ENCODE measurements around the gene SEC24C. TPM values are rescaled to one million over a fixed set of nuclear protein-coding genes. Genes with fewer than 3 reads are reported as not detected.

The SEC24C gene
- total RNA-seq, 1 donor from 2014 or later, result 36.6 TPM

- no peak for DNase-seq (ENCODE audit: low spot score)
These were observed 68.5 kb downstream of the SEC24C start for GRCh38 chr10:73812657-73813056.

DNA sequence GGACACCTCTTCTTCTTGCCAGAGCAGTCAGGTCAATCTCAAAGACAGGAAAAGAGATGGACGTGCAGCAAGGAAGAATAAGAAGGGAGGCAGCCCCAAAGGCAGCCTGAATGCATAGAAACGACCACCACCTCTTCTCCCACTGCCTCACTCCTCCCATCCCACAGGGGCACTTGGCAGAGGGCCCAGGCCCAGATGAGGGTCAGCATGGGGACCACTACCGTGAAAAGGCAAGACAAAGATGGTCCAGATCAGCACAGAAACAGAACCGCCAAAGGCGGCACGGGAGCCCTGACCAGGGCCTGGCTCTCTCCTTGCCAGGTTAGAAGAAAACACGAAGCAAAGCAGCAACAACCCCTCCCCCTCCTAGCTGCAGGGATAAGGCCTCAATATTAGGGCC is 69.2 kb downstream of the SEC24C start:
- no peak for DNase-seq (ENCODE audit: low spot score)

DNA sequence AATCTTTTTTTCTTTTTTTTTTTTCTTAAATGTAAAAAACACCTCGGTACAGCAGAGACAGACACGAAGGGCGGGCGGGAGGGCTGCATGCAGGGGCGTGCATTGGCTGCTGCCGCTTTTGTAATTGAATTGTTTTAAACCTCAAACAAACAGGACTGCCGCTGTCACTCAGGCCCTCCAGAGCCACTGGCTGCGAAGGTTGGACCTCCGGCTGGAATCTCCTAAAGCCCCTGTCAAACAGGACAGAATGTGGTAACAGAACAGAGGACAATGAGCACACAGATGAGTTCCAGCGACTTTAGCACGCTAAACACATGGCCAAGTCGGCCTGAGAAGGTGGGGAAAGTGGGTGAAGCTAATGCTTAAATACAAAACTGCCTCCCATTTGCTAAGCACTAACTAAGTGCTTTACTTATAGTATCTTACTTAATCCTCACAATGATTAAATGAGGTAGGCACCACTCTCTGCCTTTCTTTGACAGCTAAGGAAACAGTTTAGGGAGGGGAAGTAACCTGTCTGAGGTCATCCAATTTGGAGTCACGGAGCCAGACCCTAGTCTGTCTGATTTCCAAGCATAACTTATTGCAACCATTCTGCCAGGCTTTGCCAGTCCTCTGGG is 70.2 kb downstream of the SEC24C start:
- no peak for DNase-seq (ENCODE audit: low spot score)

DNA sequence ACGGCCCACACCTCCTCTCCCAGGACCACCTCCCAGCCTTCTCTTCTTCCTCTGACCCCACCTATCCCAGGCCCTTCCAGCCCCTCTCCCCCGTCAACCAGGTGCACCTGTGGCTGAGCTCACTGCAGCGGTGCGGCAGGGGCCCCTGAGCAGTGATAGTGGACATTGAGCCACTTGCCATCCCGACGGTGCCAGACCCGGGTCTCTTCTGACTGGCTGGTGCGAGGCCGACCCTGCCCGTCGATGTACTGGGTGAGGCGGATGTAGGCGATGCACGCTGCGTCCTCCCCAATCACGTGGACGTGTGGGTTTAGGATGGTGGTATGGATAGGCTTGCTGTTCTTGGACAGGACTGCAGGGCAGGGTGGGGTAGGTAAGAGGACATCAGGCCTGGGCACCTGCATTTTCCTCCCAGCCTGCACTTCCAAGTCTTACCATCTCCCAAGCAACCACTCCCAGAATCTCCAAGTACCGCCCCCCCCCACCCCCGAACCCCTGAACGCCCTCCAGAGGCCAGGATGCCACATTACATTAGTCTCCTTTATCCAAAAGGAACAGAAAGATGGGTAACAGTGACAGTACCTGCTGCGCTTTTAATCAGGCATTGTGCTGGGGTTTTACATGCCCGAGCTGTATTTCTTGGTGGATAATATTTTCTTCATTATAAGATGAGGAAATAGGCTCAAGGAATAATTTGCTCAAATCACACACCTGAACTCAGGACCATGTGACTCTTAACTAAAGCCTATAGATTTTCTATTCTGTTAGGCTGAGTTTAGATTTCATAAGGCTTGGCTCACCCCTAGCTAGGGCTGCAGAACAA is 70.9 kb downstream of the SEC24C start:
- DNase-seq (ENCODE audit: low spot score), result no peak

- no peak for DNase-seq (ENCODE audit: low spot score)
These were observed 71.5 kb downstream of the SEC24C start for GRCh38 chr10:73815719-73816030.

DNA sequence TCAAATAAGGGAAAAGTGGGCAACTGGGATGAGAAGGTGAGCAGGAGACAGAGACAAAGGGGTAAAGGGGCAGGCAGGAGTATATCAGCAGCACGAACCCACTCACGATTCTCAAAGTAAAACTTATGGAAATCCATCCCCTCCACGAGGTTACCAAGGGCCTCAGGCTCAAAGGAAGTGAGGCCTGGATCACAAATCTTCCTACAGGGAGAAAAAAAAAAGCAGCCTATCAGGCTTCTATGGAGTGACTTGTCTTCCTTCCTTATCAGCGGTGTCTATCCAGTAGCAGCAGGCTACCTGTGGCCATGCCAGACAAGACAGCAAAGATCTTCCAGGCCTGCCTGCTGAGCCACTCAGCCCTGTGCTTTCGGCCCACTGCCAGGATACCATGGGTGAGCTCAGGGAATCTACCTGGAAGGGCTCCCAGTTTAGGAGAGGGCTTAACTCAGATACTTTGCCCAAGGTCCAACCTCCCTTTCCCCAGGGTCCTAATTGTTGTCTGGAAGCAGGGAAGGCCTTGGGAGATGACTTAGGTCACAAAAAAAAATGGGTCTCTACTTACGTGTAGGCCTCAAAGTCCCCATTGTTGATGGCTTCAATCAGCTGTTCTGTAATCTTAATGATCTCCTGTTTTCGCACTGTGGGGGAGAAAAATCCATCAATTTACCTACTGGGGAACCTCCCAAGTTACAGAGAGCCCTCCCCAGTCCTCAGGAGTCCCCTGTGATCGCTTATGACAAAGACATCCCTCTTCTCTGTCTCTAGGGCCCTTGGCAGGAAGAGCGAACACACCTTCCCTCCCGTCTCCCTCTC is 73.0 kb downstream of the SEC24C start:
- DNase-seq (ENCODE audit: low spot score), result no peak

DNA sequence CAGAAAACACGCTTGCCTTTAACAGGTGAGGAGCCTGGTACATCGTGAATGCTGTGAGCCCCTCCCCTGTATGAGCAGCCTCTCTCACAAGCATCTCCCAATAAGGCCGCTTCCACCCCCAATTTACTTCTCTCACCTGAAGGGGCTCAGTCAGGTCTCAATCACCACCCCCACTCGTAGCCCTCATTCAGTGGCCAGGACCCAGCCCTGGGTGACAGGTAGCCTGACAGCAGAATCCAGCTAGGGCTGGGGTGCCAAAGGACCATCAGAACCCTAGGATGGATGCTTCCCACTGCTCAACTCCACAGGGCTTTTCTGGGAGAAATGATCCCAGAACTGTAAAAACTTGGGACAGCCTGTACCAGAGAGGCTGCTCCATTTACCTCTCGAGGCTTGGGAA is 73.7 kb downstream of the SEC24C start:
- DNase-seq (ENCODE audit: low spot score), result no peak

DNA sequence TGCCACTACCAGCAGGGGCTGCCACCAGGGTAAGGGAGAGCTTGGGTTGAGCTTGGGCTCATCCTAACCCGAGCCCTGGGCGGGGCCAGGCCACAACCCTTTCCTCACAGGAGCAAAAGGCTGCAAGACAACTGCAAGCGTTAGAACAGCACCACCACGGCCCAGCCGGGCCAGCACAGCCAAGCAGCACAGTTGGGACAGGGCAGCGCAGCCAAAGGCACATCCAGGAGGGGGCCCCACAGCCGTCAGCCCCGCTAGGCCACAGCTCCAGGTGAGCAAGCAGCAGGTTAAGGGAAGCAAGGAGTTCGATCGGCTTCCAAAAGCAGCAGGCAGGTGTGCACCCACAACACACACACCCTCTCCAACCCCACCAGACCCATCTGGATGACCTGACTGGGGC is 74.2 kb downstream of the SEC24C start:
- DNase-seq (ENCODE audit: low spot score), result no peak

DNA sequence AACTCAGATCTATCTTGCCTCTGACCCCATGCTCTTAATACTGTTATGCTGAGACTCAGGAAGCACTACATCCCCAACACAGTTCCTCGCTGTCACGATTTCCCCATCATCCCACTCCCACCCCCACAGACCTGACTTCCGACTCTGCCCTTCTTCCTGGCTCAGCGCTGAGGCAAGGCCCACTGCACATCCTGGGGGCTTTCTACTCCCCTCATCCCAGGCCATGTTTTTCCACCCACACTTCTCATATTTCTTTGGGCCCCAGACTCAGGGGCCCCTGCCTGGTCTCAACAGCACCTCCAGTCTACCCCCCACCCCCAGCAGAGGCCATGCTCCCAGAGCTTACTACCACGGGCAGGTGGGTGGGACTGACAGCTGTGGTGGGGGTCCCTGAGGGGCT is 74.9 kb downstream of the SEC24C start:
- DNase-seq (ENCODE audit: low spot score), result no peak

- no peak for DNase-seq (ENCODE audit: low spot score)
These were observed 75.4 kb downstream of the SEC24C start for GRCh38 chr10:73819513-73820093.

Other genes starting within 250 kb of the SEC24C start
- 37.1 TPM for gene PPP3CB, start 248.3 kb upstream of the SEC24C start, total RNA-seq (ENCODE audit: insufficient read depth, low replicate concordance)
- 8.4 TPM for gene USP54, start 153.0 kb upstream of the SEC24C start, total RNA-seq (ENCODE audit: insufficient read depth, low replicate concordance)
- gene MYOZ1, start 102.9 kb upstream of the SEC24C start, total RNA-seq (ENCODE audit: insufficient read depth, low replicate concordance), result 1.4 TPM
- 1.9 TPM for gene SYNPO2L, start 88.3 kb upstream of the SEC24C start, total RNA-seq (ENCODE audit: insufficient read depth, low replicate concordance)
- gene AGAP5, start 46.3 kb upstream of the SEC24C start, total RNA-seq (ENCODE audit: insufficient read depth, low replicate concordance), result 0.48 TPM
- gene CHCHD1, start 37.7 kb downstream of the SEC24C start, total RNA-seq (ENCODE audit: insufficient read depth, low replicate concordance), result 21.4 TPM
- gene ZSWIM8, start 41.2 kb downstream of the SEC24C start, total RNA-seq (ENCODE audit: insufficient read depth, low replicate concordance), result 51.0 TPM
- gene NDST2, start 67.2 kb downstream of the SEC24C start, total RNA-seq (ENCODE audit: insufficient read depth, low replicate concordance), result 3.1 TPM
- 56.1 TPM for gene CAMK2G, start 130.2 kb downstream of the SEC24C start, total RNA-seq (ENCODE audit: insufficient read depth, low replicate concordance)
- gene PLAU, start 166.8 kb downstream of the SEC24C start, total RNA-seq (ENCODE audit: insufficient read depth, low replicate concordance), result 20.5 TPM